T-helper 1 cell treated with Interleukin-12 subunit alpha and Interleukin-12 subunit beta and Interleukin-4 antibody, amounts not matched to agents 30 ng/mL and 1 ng/mL, for 36 hours (primary cell): ENCODE results near the gene TMTC3. TPM values are rescaled to one million over a fixed set of nuclear protein-coding genes. Genes with fewer than 3 reads are reported as not detected.
"Not testable (repeated sequence)": the region's sequence is repeated elsewhere in the genome, so short reads cannot be mapped to it uniquely, and the experiment has no call there.

Experiments
- intact Hi-C: fragments of 100-400 bp; cut with micrococcal nuclease; formaldehyde crosslinking; loops from one replicate; pipeline ENCODE4 v1.15.1; 2024
- total RNA-seq: library from RNA; stranded (reverse); gene quantifications from 2 replicates; pipeline ENCODE4 v1.2.3, GENCODE V29; 2022

TMTC3 gene
- 6.0 and 7.2 TPM in 2 replicates for total RNA-seq

DNA sequence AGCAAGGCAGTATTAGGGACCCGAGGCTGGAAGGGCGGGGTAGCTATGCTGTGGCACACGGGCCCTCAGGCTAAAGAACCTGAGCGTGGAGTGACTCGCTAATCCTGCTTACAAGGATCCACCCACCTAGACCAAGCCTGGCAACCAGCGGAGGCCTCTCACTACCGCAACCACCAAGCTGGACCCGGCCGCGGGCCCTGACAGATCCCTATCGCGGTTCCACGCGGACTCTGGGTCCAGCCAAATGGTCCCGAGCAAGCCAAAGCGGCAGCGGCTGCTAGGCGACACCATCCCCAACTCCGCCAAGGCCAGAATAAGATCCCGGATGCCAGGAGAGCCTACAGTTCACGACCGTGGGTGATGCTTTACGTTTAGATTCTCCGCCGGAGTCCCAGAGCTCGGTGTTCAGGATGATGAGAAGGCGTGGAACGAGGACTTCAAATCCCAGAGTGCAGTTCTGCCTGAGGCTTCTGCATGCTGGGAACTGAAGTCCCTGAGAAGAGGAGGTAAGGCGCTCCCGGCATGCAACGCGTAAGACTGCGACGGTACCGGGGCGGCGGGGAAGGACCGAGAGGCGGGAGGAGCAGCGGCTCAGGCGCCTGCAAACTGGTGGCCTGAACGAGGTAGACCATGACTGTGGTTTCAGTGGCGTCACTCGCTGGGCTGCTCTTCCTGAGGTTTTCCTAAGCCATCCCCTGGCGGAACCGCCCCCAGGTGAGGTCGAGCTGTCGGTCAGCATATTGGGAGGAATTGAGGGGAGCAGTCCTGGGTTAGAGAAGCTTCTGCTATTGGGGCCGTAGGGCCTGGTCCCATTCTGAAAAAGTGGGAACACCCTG is at the start of gene TMTC3, which contains the start of gene CEP290:
TSS of gene TMTC3 (plus strand) at position 534 of the 836 bp plus-strand sequence. CDS start 6,009 bp downstream, outside the sequence.
TSS of gene CEP290 (minus strand) at position 315 of the 836 bp plus-strand sequence. CDS start 781 bp downstream, outside the sequence.
- intact Hi-C loops, result loop anchor here (1.0 to 10.0 kb wide), 9 partner anchors 31 to 1963 kb away; partner anchors contain the start of genes ATP2B1, DUSP6 and POC1B

DNA sequence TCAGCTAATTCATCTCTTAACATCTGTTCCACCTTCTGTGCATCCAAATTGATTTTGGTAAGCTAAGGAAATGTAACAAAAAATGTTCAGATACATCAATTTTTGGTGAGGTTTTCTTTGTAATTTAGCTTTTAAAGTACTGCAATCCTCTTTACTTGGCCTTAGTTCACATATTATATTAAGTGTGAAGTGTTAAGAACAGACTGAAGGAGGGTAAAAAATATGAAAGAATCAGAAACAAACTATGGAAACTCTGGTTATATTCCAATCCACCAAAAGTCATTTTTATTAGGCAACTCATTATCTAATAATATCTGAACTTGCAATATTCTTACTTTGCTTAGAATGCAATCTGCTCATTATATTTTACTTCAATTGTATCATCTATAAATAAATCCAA is 49.3 kb upstream of the TMTC3 start:
- intact Hi-C loops, result no loop called here

DNA sequence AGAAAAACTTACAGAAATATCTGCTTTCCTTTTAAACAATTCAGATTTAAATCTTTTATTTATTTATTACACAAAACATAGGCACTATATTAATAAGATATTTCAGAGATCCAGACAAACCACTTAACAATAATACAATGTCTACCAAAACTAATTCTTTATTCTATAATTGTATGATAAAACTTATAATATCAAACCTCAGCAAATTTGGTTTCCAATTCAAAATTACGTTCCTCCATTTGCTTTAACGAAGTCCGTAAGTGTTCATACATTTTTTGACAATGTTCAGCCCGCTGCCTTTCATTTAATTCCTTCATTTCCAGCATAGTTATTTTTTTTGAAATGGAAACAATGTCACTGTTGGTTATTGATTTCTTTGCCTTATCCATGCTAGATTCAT is 48.5 kb upstream of the TMTC3 start:
- intact Hi-C loops, result no loop called here

DNA sequence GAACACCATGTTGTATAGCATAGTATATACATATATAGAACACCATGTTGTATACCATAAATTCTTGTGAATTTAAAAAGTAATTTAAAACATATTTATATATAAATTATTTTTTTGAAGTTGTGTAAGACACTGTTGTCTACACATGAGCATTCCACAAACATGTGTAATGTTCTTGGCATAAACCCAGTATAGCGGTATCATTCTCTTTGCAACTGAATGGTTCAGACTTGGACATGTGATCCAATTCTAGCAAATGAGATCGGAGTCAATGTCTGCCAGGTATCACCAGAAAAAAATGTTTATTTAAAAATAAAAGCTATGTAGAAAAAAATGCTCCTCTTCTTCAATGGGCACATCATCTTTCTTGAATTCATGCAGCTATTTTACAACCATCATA is 34.1 kb upstream of the TMTC3 start:
- intact Hi-C loops, result no loop called here

DNA sequence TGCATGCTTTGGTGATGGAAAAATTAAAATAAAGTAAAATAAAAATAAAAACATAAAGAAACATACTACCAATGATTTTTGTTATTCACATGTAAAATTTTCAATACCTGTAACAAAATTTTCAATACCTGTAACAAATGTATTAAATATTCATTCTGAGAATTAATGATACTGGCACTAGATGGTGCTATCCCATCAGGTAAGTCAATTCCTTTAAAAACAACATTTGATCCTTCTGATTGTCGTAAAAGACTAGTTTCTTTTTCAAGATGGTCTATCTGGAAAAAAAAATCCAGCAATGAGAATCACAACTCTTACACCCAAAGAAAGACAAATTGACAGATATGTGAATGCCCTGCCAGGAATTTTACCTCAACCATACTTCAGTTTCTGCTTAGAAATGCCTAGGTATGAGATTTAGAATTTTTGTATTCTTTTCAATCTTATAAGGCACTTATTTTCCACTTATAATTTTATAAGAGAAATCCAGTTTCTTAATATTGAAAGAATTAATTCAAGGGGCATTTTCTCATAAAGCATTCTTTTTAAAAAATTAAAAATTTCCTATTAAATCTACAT is 30.9 kb upstream of the TMTC3 start:
- intact Hi-C loops, result loop anchor here (1.0 to 2.0 kb wide), 4 partner anchors 30 to 1418 kb away; no protein-coding TSS in a partner anchor

DNA sequence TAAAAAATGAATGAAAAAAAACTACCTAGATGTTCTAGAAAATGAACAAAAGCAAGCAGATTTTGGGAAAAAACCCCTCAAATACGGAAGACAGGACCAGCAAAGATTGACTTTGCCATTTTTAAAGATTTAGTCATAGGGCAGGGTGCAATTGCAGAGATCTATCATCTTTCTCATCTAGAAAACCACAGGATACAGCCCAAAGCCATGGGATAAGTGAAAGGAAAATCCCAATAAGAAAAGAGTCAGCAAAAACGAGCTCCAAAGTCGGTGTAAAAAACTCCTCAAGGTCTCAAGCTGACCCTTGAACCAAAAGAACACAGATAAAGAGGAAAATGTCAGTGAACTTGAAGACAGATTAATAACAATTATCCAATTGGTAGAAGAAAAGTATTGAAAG is 28.2 kb upstream of the TMTC3 start:
- intact Hi-C loops, result no loop called here

DNA sequence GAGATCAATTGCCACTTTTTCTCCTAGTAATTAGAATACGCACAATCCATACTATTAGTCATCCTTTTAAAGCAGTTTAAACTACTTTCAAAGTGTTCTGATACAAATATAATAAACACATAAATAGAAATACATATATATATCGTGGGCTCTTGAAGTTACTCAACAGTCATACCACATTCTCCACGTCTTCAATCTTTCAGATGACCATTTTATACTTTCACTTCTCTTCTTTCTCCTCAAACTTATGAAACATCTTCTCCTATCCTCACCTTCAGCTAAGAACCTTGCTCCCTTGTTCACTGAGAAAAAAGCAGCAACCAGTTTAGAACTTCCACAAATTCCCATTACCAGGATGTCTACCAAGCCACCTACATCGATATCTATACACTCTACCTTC is 19.4 kb upstream of the TMTC3 start:
- intact Hi-C loops, result no loop called here

DNA sequence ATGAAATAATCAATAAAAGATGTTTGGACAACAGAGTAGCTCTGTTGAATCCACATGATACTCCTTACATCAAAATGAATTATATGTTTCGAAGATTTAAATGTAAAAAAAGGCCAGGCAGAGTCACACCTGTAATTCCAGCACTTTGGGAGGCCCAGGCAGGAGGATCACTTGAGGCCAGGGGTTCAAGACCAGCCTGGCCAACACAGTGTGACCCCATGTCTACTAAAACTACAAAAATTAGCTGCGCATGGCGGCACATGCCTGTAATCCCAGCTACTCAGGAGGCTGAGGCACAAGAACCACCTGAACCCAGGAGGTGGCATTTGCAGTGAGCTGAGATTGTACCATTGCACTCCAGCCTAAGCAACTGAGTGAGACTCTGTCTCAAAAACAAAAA is 15.0 kb upstream of the TMTC3 start:
- intact Hi-C loops, result no loop called here

DNA sequence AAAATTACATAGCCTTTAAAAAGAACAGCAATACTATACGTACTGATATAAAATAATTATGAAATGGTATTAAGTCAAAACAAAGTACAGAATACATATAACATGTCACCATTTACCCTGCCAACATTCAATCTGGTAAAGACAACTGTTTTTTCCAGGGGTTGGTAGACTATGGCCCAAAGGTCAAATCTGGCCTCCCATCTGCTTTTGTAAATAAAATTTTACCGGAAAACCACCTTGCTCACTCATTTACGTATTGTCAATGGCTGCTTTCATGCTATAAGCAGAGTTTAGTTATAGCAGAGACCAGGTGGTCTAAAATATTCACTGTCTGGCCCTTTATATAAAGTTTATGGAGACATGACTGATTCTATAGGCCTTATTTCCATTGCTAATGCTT is 14.3 kb upstream of the TMTC3 start:
- intact Hi-C loops, result no loop called here

DNA sequence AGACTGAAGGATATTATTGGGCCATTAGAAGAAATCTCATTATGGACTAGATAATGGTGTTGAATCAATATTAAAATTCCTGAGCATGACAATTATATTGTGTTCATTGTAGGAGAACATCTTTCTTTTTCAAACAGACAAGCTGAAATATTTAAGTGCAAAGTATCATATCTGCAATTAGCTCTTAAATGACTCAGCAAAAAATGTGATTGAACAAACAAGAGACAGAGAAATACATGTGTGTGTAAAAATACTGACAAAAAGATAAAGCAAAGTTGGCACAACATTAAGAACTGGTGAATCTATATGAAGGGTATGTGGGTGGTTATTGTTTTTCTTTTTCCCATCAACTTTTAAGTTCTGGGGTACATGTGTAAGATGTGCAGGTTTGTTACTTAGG is 9.7 kb upstream of the TMTC3 start:
- intact Hi-C loops, result no loop called here

DNA sequence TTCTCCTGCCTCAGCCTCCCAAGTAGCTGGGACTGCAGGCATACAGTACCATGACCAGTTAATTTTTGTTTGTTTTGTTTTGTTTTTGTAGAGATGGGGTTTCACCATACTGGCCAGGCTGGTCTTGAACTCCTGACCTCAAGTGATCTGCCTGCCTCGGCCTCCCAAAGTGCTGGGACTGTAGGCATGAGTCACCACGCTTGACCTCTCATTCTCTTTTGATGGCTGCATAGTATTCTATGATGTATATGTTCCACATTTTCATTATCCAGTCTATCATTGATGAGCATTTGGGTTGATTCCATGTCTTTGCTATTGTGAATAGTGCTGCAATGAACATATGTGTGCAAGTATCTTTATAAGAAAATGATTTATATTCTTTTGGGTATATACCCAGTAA is 8.9 kb upstream of the TMTC3 start:
- intact Hi-C loops, result not testable (repeated sequence)

DNA sequence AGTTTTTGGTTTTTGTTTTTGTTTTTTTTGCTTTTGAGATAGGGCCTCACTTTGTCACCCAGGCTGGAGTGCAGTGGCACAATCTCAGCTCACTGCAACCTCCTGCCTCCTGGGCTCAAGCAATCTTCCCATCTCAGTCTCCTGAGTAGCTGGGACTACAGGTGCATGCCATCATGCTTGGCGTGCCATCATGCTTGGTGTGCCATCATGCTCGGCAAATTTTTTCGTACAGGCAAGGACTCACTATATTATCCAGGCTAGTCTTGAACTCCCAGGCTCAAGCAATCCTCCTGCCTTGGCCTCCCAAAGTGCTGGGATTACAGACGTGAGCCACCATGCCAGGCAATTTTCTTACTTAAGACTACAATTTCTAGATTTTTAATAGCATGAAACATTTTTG is 2.4 kb upstream of the TMTC3 start:
- intact Hi-C loops, result loop anchor here (10.0 kb wide), 2 partner anchors 1025 to 1965 kb away; no protein-coding TSS in a partner anchor

DNA sequence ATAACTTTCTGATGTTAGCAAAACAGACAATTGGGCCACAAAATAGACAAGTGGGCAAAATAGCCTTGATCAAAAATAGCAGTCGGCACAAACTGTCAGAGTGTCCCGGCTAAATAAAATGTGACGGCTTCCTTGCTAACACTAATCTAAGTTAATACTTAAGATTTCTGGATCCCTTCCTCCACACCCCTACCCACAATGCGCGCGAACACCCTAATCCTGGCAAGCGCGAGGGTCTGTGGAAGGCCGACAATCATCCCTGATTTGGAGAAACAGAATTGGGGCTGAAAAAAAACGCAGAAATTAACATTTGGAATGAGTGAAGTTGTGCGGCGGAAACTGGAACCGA is 708 bp upstream of the TMTC3 start:
- intact Hi-C loops, result loop anchor here (1.0 to 10.0 kb wide), 3 partner anchors 30 to 1963 kb away; no protein-coding TSS in a partner anchor

DNA sequence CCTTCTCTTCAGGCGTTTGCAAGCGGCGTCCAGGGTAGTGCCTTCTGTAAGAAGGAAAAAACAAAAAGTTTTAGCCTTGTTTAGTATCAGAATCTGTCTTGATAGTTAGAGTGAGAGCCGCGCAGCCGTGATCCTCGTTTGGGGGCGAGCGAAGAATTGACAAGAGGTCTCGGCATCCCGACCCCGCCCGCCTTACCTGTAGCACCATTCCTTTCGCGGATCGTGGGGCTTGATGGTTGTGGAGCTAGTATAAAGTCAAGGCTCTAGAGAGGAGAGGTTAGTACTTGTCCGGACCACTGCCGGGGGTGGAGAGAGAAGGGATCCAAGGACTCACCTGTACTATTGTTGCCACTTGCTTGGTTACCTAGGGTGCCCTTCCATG is 494 bp downstream of the TMTC3 start:
- intact Hi-C loops, result loop anchor here (1.0 to 10.0 kb wide), 8 partner anchors 107 to 1962 kb away; partner anchors contain the start of genes ATP2B1, DUSP6 and POC1B

DNA sequence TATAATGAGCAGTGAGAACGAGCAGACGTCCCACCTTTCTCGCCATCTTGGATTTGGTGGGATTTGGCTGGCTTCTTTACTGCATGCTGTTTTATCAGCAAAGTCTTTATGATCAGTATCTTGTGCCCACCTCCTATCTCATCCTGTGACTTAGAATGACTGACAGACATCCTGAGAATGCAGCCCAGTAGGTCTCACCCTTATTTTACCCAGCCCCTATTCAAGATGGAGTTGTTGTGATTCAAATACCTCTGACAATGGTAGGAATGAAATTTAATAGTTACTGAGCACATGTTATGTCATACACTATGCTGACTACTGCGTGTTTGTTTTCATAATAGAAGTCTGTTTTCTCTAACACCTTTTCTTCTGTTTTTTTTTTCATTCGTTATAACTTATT is 1.9 kb downstream of the TMTC3 start:
- intact Hi-C loops, result loop anchor here (10.0 kb wide), 2 partner anchors 1021 to 1961 kb away; no protein-coding TSS in a partner anchor

DNA sequence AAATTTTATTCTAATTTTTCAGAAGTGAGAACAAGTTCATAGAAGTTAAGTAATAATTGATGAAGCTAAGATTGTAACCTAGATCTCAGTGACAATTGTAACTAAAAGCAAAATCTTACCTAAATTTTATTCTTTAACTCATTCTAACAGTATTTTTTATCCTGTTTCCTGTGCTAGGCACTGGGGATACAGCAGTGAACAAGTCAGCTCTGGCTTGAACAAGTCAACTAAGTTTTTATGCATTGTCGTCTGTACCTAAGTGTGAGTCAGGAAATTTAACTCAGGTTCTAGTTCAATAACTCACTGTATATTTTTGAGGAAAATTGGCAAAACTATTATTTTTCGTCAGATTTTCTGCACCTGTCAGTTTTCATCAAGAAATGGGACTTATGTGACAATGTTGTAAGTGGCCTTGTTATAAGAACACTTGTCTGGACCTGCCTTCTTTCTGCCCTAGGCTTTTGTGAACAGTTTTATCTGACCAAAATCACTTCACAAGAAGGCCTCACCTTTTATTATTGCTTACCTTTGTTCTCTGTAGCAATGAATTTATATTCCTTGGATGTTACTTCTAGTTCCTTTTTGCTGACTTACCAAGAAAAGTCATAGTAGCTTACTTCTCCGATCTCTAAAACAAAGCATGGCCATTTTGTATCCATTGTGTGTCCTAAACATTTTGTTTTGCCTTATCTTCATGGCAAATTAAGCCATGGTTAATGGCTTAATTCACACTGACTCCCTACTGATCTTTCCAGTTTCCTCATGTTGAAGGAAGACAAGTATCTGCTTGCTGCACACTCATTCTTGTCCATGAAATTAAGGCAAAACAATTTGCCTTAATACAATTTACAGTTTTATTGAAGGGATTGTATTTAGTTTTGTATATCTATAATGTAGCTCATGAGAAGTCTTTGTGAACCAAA is 2.7 kb downstream of the TMTC3 start:
- intact Hi-C loops, result loop anchor here (10.0 kb wide), 2 partner anchors 1020 to 1960 kb away; no protein-coding TSS in a partner anchor

DNA sequence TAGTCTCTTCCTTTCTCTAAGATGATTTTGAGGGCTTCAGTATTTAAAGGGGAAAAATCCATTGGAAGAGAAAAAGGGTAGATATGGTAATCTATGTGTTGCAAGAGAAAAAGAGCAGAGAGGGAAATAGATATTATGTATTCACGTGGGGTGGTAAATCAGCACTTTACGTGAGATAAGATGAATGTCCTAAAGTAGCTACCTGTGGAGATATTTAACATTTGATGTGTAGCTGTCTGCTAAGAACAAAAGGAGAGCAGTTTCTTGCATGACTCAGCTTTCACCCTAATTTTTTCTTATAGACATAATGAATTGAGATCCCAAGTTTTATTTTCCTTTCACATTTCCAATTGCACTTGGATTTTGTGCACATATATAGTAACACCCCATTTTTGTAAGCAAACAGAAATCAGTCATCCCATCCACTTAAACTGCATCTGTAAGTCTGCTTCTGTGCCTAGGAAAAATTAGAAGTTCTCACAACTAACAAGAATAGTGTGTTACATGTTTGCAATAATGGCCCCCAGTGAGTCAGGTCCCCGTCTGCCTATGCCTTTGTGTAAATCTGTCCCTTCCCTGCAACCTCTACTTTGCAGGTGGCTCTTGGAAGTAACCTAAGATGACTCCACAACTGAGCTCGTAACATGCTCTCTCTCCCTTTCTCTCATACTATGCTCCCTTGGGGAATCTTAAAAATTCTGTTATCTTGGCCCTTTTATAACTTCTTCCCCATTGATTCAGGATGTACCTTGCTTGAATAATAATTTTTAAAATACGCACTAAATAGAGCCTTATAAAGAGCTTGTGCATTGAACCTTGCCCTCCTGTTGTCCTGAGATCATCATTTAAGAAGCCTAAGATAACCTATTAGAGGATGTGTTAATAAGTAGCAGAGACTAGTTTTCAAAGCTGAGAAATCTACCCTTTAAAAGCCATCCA is 3.7 kb downstream of the TMTC3 start:
- intact Hi-C loops, result loop anchor here (10.0 kb wide), 2 partner anchors 1019 to 1959 kb away; no protein-coding TSS in a partner anchor

DNA sequence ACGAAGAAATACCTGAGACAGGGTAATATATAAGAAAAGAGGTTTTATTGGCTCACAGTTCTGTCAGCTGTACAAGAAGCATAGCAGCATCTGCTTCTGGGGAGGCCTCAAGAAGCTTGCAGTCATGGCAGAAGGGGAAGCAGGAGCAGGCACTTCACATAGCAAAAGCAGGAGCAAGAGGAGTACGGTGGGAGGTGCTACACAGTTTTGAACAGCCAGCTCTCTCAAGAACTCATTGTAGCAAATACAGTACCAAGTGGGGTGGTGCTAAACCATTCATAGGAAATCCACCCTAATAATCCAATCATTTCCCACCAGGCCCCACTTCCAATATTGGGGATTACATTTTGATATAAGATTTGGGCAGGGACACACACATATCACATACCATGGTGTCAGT is 8.0 kb downstream of the TMTC3 start:
- intact Hi-C loops, result no loop called here

DNA sequence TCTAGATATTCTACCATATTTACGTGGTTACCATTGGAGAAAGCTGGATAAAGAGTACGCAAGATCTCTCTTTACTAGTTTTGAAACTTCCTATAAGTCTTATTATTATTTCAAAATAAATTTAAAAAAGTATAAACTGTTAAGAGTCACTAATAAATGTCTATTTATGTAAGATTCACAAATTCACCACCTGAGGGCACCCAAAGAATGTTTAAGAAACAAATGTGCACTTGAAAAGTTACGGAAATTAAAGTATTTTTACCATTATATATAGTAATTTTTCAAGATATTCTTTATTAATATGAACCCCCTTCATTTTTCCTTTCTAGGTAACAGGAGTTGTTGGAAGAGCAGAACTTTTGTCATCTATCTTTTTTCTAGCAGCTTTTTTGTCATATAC is 11.9 kb downstream of the TMTC3 start:
- intact Hi-C loops, result no loop called here

DNA sequence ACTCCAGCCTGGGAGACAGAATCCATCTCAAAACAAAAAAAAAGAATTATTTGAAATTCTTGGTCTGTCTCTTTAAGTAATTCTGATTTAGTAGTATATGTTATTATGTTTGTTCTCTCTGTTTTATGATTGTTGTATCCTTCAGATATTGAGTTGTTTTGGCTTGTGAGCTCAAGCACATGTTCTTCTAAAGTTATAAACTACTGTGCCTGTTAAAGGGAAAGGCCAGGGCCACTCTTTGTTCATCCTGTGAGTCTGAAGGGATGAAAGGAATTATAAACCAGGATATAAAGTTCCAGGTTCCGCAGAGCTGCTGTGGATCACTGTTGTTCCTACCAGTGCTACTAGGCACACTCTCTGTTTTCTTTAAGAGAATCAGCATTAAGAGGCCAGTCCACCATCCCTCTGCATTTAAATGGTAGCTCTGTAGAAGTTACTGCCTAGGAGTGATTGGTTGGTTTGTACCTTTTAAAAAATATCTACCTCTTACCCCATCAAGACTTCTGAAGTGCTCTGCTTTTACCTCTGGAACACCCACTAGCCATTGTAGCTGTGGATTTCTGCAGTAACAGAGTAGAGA is 14.1 kb downstream of the TMTC3 start:
- intact Hi-C loops, result no loop called here
